Fibroblast of lung (primary cell): ENCODE data around the gene C14orf39. TPM values are rescaled to one million over a fixed set of nuclear protein-coding genes. Genes with fewer than 3 reads are reported as not detected.
"Not testable (repeated sequence)": the region's sequence is repeated elsewhere in the genome, so short reads cannot be mapped to it uniquely, and the experiment has no call there.

Source experiments
- DNase-seq, 2 donors: peaks; one replicate each; pipeline versions ENCODE4 v3.0.0 to v3.0.0-alpha.2; 2010; ENCODE audit warnings: low read depth in 2 of 2
- H2AFZ ChIP-seq: 2 replicates; pipeline ENCODE4 v1.5.1; 2012; ENCODE audit warnings: low read length, control low read depth, inconsistent platforms
- H3K27ac ChIP-seq: 2 replicates; pipeline ENCODE4 v1.5.1; 2011; ENCODE audit warnings: low read length, control low read depth; ENCODE audit not compliant: insufficient read depth
- H3K27me3 ChIP-seq: 2 replicates; pipeline ENCODE4 v1.5.1; 2011; ENCODE audit warnings: mild to moderate bottlenecking, low read length; ENCODE audit not compliant: control insufficient read depth, insufficient read depth
- H3K36me3 ChIP-seq: 2 replicates; pipeline ENCODE4 v1.5.1; 2011; ENCODE audit warnings: low read length; ENCODE audit not compliant: control insufficient read depth, insufficient read depth
- H3K4me1 ChIP-seq: 2 replicates; pipeline ENCODE4 v1.5.1; 2011; ENCODE audit warnings: low read length; ENCODE audit not compliant: control insufficient read depth, insufficient read depth; ENCODE audit errors: extremely low read depth
- H3K4me2 ChIP-seq: 2 replicates; pipeline ENCODE4 v1.5.1; 2011; ENCODE audit warnings: low read length, control low read depth; ENCODE audit not compliant: insufficient read depth; ENCODE audit errors: extremely low read depth
- H3K4me3 ChIP-seq, 4 experiments: fragments of 200-600 bp in 1 of 4; sonication (generic) in 1 of 4; replicated peaks in 1 of 4; 2 replicates each; pipeline ENCODE4 v1.5.1; 2011 to 2016; ENCODE audit warnings: low read length in 4 of 4, low read depth in 3 of 4, mild to moderate bottlenecking in 3 of 4, control low read depth in 2 of 4, inconsistent platforms in 1 of 4, mixed read lengths in 1 of 4; ENCODE audit not compliant: insufficient read depth in 1 of 4; ENCODE audit errors: control extremely low read depth in 1 of 4
- H3K79me2 ChIP-seq: 2 replicates; pipeline ENCODE4 v1.5.1; 2012; ENCODE audit warnings: mild to moderate bottlenecking, low read length, inconsistent platforms; ENCODE audit not compliant: control insufficient read depth, insufficient read depth
- H3K9ac ChIP-seq: 2 replicates; pipeline ENCODE4 v1.5.1; 2011; ENCODE audit warnings: mild to moderate bottlenecking, low read length, control low read depth; ENCODE audit not compliant: insufficient read depth
- H3K9me3 ChIP-seq: 2 replicates; pipeline ENCODE4 v1.5.1; 2012; ENCODE audit warnings: low read depth, low read length; ENCODE audit not compliant: control insufficient read depth, insufficient read depth
- H4K20me1 ChIP-seq: 2 replicates; pipeline ENCODE4 v1.5.1; 2011; ENCODE audit warnings: low read length; ENCODE audit not compliant: control insufficient read depth, insufficient read depth; ENCODE audit errors: extremely low read depth
- CTCF ChIP-seq, 2 donors: IDR thresholded peaks in 1 of 2; conservative IDR thresholded peaks in 1 of 2; 1 replicate in 1 of 2; 2 replicates in 1 of 2; pipeline ENCODE4 v1.5.1; 2011 to 2012; ENCODE audit warnings: low read length in 2 of 2, control low read depth in 1 of 2, inconsistent platforms in 1 of 2, low read depth in 1 of 2, mild to moderate bottlenecking in 1 of 2
- EZH2 ChIP-seq: IDR thresholded peaks from 2 replicates; pipeline ENCODE4 v1.5.1; 2012; ENCODE audit warnings: low read length, control low read depth, mild to moderate bottlenecking; ENCODE audit errors: missing control alignments
- polyA plus RNA-seq, 2 donors: library from polyadenylated mRNA; depleted of rRNA in 1 of 2; stranded (reverse) in 1 of 2; unstranded in 1 of 2; fragments of >200 nt; gene quantifications; 2 replicates each; pipeline ENCODE4 v1.2.1, GENCODE V29; 2011 to 2012; ENCODE audit warnings: missing spikeins in 1 of 2
- total RNA-seq: library from RNA; depleted of rRNA; stranded (reverse); fragments of >200 nt; gene quantifications from 2 replicates; pipeline ENCODE4 v1.2.1, GENCODE V29; 2014

The C14orf39 gene
- total and polyA plus RNA-seq, 2 donors (not counting 1 experiment from before 2014, with no cell fraction given), result 0.06 TPM; not detected in 1

DNA sequence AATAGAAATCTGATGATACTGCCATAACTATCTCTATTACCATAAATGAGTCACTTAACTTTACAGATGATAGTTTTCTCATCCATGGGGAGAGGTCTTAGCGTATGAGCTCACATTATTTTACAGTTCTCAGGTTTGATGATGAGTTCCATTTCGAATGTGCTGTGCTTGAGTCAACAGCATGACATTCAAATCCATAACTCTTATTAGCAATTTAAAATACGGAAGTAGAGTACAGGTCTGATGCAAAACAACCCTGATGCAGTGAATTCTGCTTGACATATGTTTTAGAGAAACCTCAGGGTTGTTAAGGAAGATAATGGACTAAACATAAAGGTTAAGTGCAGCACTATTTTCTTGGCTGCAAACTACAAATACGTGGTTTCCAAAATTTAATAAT, 30.0 kb downstream of the C14orf39 start:
- Histone ChIP-seq H3K27ac (no peak overlapping the region), H3K9me3 (no peaks in the 10 kb centered on the region), H3K4me3 (no peak overlapping the region), H4K20me1 (no peaks in the 10 kb centered on the region), H2AFZ (no peak overlapping the region), H3K27me3 (no peaks in the 10 kb centered on the region), H3K9ac (no peak overlapping the region), H3K4me1 (no peaks in the 10 kb centered on the region), H3K36me3 (no peaks in the 10 kb centered on the region), H3K79me2 (no peaks in the 10 kb centered on the region), H3K4me2 (no peak overlapping the region)
- no peak for TF ChIP-seq CTCF (conservative IDR thresholded peaks at IDR 0.05 in 1 of 2, IDR thresholded peaks at IDR 0.05 in 1 of 2; ENCODE audit: low read depth in 1 of 2, low read length in 2 of 2)
- TF ChIP-seq EZH2, result no peak
- no peak for DNase-seq

DNA sequence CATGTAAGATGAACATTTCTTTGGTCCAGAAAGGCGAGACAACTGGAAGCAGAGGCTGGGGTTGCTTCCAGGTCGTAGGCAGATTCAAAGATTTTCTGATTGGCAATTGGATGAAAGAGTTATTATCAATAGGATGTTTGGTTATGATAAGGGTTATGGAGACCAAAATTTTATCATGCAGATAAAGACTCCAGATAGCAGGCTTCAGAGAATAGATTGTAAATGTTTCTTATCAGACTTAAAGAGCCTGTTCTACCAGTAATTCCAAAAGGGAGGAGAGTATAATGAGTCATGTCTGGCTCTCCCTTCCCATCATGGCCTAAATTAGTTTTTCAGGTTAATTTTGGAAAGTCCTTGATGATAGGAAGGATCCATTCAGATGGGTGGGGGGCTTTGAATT, 55.6 kb downstream of the C14orf39 start:
- no peak overlapping the region for H3K27ac ChIP-seq
- H3K9me3 ChIP-seq, result no peaks in the 10 kb centered on the region
- H3K4me3 ChIP-seq, result no peak overlapping the region
- no peaks in the 10 kb centered on the region for H3K27me3 ChIP-seq
- H3K4me2 ChIP-seq, result no peak overlapping the region
- no peak for DNase-seq
- no peaks in the 10 kb centered on the region for H3K79me2 ChIP-seq
- TF ChIP-seq EZH2 (no peak), CTCF (conservative IDR thresholded peaks at IDR 0.05 in 1 of 2, IDR thresholded peaks at IDR 0.05 in 1 of 2; ENCODE audit: low read depth in 1 of 2, low read length in 2 of 2) (no peak)
- H2AFZ ChIP-seq, result no peak overlapping the region
- no peaks in the 10 kb centered on the region for H3K36me3 ChIP-seq
- no peaks in the 10 kb centered on the region for H3K4me1 ChIP-seq
- H3K9ac ChIP-seq, result no peak overlapping the region
- no peaks in the 10 kb centered on the region for H4K20me1 ChIP-seq

GRCh38 chr14:60420050-60420449, 65.8 kb downstream of the C14orf39 start:
- Histone ChIP-seq H3K9ac (no peak overlapping the region), H3K27me3 (no peaks in the 10 kb centered on the region), H3K79me2 (no peaks in the 10 kb centered on the region), H3K9me3 (no peaks in the 10 kb centered on the region), H3K36me3 (no peaks in the 10 kb centered on the region), H3K27ac (no peak overlapping the region), H4K20me1 (no peaks in the 10 kb centered on the region), H3K4me3 (no peak overlapping the region), H3K4me1 (no peaks in the 10 kb centered on the region), H3K4me2 (no peak overlapping the region), H2AFZ (no peak overlapping the region)
- TF ChIP-seq EZH2, result no peak
- TF ChIP-seq CTCF (conservative IDR thresholded peaks at IDR 0.05 in 1 of 2, IDR thresholded peaks at IDR 0.05 in 1 of 2; ENCODE audit: low read depth in 1 of 2, low read length in 2 of 2), result no peak
- no peak for DNase-seq

DNA sequence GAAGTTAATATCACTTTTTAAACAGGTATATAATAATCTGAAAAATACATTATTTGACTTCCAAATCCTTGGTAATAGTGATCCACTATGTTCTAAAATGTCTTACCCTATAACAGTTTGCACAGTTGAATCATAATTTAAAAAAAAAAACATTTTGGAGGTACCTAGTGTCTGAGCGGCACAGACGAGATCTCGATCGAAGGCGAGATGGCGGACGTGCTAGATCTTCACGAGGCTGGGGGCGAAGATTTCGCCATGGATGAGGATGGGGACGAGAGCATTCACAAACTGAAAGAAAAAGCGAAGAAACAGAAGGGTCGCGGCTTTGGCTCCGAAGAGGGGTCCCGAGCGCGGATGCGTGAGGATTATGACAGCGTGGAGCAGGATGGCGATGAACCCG, 88.3 kb downstream of the C14orf39 start:
- not testable (repeated sequence) for H3K79me2 ChIP-seq, H3K36me3 ChIP-seq, H3K4me3 ChIP-seq, H3K27ac ChIP-seq, H3K27me3 ChIP-seq, H3K9me3 ChIP-seq, H3K9ac ChIP-seq, H3K4me2 ChIP-seq, H4K20me1 ChIP-seq, DNase-seq, H2AFZ ChIP-seq, H3K4me1 ChIP-seq
